Mucosa of rectum (tissue), 2 donors: Measurements from ENCODE around the gene CCNY.

Source experiments
- H3K27ac ChIP-seq, 2 donors: one replicate each; pipeline ENCODE4 v1.7.0; 2013; ENCODE audit warnings: inconsistent platforms in 2 of 2, low read depth in 2 of 2, low read length in 2 of 2
- H3K27me3 ChIP-seq, 2 donors: one replicate each; pipeline ENCODE4 v1.7.0; 2013; ENCODE audit warnings: low read length in 2 of 2; ENCODE audit not compliant: control insufficient read depth in 2 of 2, insufficient read depth in 2 of 2
- H3K36me3 ChIP-seq, 2 donors: one replicate each; pipeline ENCODE4 v1.7.0; 2013; ENCODE audit warnings: low read length in 2 of 2; ENCODE audit not compliant: control insufficient read depth in 2 of 2, insufficient read depth in 2 of 2
- H3K4me1 ChIP-seq, 2 donors: one replicate each; pipeline ENCODE4 v1.7.0; 2013; ENCODE audit warnings: low read length in 2 of 2, mild to moderate bottlenecking in 1 of 2; ENCODE audit not compliant: control insufficient read depth in 2 of 2, insufficient read depth in 2 of 2
- H3K4me3 ChIP-seq, 2 donors: one replicate each; pipeline ENCODE4 v1.7.0; 2013; ENCODE audit warnings: low read length in 2 of 2
- H3K9ac ChIP-seq, 2 donors: one replicate each; pipeline ENCODE4 v1.7.0; 2013; ENCODE audit warnings: low read length in 2 of 2, low read depth in 1 of 2, mild to moderate bottlenecking in 1 of 2
- H3K9me3 ChIP-seq, 2 donors: one replicate each; pipeline ENCODE4 v1.7.0; 2013; ENCODE audit warnings: low read length in 2 of 2; ENCODE audit not compliant: control insufficient read depth in 2 of 2
- donor health status: healthy.
- donor health status: Normal muscosa, but diverticular disease.

The CCNY gene

GRCh38 chr10:35331894-35332640 lies 4.2 kb upstream of the CCNY start:
- no peaks in the 10 kb centered on the region for H3K9me3 ChIP-seq
- no peaks in the 10 kb centered on the region for H3K27me3 ChIP-seq
- no peak overlapping the region for H3K4me3 ChIP-seq
- H3K36me3 ChIP-seq = no peaks in the 10 kb centered on the region
- no peak overlapping the region for H3K9ac ChIP-seq
- peaks cover 9 to 12% of the 10 kb centered on the region in 2 donors for H3K4me1 ChIP-seq
- H3K27ac ChIP-seq = no peak overlapping the region

GRCh38 chr10:35334297-35334696 lies 2.0 kb upstream of the CCNY start:
- H3K27ac ChIP-seq = no peak overlapping the region
- no peak overlapping the region for H3K4me3 ChIP-seq
- H3K9ac ChIP-seq = no peak overlapping the region

GRCh38 chr10:35335133-35336083 lies 901 bp upstream of the CCNY start:
- Histone ChIP-seq H3K4me3 (peak overlapping the region; percentile 83 to 84), H3K4me1 (peaks cover 12 to 19% of the 10 kb centered on the region in 2 donors), H3K27ac (peak overlapping the region in 1 of 2 donors; percentile 81), H3K9me3 (no peaks in the 10 kb centered on the region), H3K27me3 (no peaks in the 10 kb centered on the region), H3K9ac (peak overlapping the region; percentile 60 to 78), H3K36me3 (no peaks in the 10 kb centered on the region)

More at GRCh38 chr10:35334297-35334696, 2.0 kb upstream of the CCNY start:
- Histone ChIP-seq H3K27me3 (no peaks in the 10 kb centered on the region), H3K9me3 (no peaks in the 10 kb centered on the region), H3K36me3 (no peaks in the 10 kb centered on the region), H3K4me1 (peaks cover 12 to 19% of the 10 kb centered on the region in 2 donors)

GRCh38 chr10:35336921-35337823 lies 863 bp downstream of the CCNY start:
- Histone ChIP-seq H3K9me3 (no peaks in the 10 kb centered on the region), H3K4me1 (peaks cover 19 to 23% of the 10 kb centered on the region in 2 donors), H3K27ac (peak overlapping the region; percentile 13 to 20), H3K27me3 (no peaks in the 10 kb centered on the region), H3K4me3 (peak overlapping the region; percentile 73 to 78), H3K9ac (peak overlapping the region; percentile 43 to 64), H3K36me3 (no peaks in the 10 kb centered on the region)

GRCh38 chr10:35339942-35340341 lies 3.6 kb downstream of the CCNY start:
- H3K9ac ChIP-seq = no peak overlapping the region
- no peak overlapping the region for H3K27ac ChIP-seq
- H3K27me3 ChIP-seq = no peaks in the 10 kb centered on the region
- H3K9me3 ChIP-seq = no peaks in the 10 kb centered on the region
- H3K36me3 ChIP-seq = no peaks in the 10 kb centered on the region
- H3K4me3 ChIP-seq = no peak overlapping the region
- H3K4me1 ChIP-seq = peaks cover 15 to 22% of the 10 kb centered on the region in 2 donors

GRCh38 chr10:35340975-35341374 lies 4.7 kb downstream of the CCNY start:
- Histone ChIP-seq H3K36me3 (no peaks in the 10 kb centered on the region), H3K9ac (no peak overlapping the region), H3K27me3 (no peaks in the 10 kb centered on the region), H3K9me3 (no peaks in the 10 kb centered on the region), H3K4me1 (peaks cover 7 to 14% of the 10 kb centered on the region in 2 donors), H3K4me3 (no peak overlapping the region), H3K27ac (no peak overlapping the region)

GRCh38 chr10:35341521-35341920 lies 5.2 kb downstream of the CCNY start:
- no peaks in the 10 kb centered on the region for H3K36me3 ChIP-seq
- H3K27ac ChIP-seq = no peak overlapping the region
- no peaks in the 10 kb centered on the region for H3K27me3 ChIP-seq
- no peaks in the 10 kb centered on the region for H3K9me3 ChIP-seq
- H3K9ac ChIP-seq = no peak overlapping the region
- H3K4me3 ChIP-seq = no peak overlapping the region
- H3K4me1 ChIP-seq = peaks cover 7 to 14% of the 10 kb centered on the region in 2 donors

GRCh38 chr10:35342183-35342753 lies 6.0 kb downstream of the CCNY start:
- Histone ChIP-seq H3K4me3 (no peak overlapping the region), H3K9ac (no peak overlapping the region), H3K36me3 (no peaks in the 10 kb centered on the region), H3K27ac (no peak overlapping the region), H3K9me3 (no peaks in the 10 kb centered on the region), H3K4me1 (peaks cover 7 to 16% of the 10 kb centered on the region in 2 donors), H3K27me3 (no peaks in the 10 kb centered on the region)

GRCh38 chr10:35343739-35344138 lies 7.4 kb downstream of the CCNY start:
- Histone ChIP-seq H3K27me3 (no peaks in the 10 kb centered on the region), H3K4me3 (no peak overlapping the region), H3K9ac (no peak overlapping the region), H3K9me3 (no peaks in the 10 kb centered on the region), H3K4me1 (peaks cover 7% of the 10 kb centered on the region in 2 donors), H3K27ac (no peak overlapping the region), H3K36me3 (no peaks in the 10 kb centered on the region)
